ENCODE data around the gene RNF227.
"Not testable (repeated sequence)": the region's sequence is repeated elsewhere in the genome, so short reads cannot be mapped to it uniquely, and the experiment has no call there.

Gene RNF227

DNA sequence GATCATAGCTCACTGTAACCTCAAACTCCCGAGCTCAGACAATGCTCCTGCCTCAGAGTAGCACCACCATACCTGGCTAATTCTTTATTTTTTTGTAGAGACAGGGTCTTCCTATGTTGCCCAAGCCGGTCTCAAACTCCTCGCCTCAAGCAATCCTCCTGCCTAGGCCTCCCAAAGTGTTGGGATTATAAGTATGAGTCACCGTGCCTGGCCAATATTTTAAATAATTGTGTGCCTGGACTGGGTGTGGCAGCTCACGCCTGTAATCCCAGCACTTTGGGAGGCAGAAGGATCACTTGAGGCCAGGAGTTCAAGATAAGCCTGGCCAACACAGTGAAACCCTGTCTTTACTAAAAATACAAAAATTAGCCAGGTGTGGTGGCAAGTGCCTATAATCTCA is 51.7 kb downstream of the RNF227 start:
- not testable (repeated sequence) for DNase-seq (ENCODE audit: low read depth in 2 of 2)
